ENCODE results near the gene EFNA2. TPM values are rescaled to one million over a fixed set of nuclear protein-coding genes. Genes with fewer than 3 reads are reported as not detected.
A peak's percentile ranks its signal among the peaks of the same experiment; 100 is the strongest.

Gene EFNA2
- total and polyA plus RNA-seq, 2 of the 4 experiments (the other 2 are of a cell fraction): not detected

DNA sequence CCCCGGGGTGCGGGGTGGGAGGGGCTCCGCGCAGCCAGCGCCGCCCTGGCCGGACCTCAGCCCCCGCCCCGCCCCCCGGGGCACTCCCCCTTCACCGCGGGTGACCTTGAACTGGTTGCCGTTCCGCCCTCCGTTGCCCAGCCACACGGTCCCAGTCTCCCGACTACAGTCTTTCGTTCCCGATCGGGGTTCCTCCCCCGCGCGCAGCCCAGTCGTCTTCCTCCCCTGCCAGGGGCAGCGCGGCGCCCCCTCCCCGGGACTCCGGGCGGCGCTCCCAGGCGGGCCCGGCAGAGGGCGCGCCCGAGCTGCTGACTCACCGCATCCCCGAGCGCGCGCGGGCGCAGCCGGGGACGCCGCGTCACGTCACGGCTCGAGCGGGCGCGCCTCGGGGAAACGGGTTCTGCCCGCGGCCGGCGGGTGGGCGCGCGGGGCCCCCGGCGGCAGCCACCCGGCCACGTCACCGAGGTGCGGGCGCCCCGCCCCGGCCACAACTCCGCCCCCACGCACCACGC is 36.8 kb upstream of the EFNA2 start:
- intact Hi-C loops (cut with micrococcal nuclease) (loop anchor here (1.0 kb wide), 2 partner anchors 17 to 20 kb away; partner anchors contain the start of gene CIRBP), in situ Hi-C loops (cut with MboI; ENCODE audit: low sequenced_read_pairs) (no loop called here)
- peak; percentile 70 for DNase-seq

More for the DNA sequence above, 36.8 kb upstream of the EFNA2 start:
- H4K5ac ChIP-seq (ENCODE audit: low read depth, low read length): no peak overlapping the region
- H2BK20ac ChIP-seq (ENCODE audit: low read depth, low read length): no peak overlapping the region
- H2BK15ac ChIP-seq (ENCODE audit: low read depth, low read length): no peak overlapping the region
- ATAC-seq (ENCODE audit: low read depth): peak; percentile 28
- peak overlapping the region; percentile 100 for H2AK9ac ChIP-seq (replicated peaks; ENCODE audit: low read depth, low read length, poor library complexity)
- no peaks in the 10 kb centered on the region for H3K27me3 ChIP-seq (ENCODE audit: control insufficient read depth, insufficient read depth, low read length)
- H3K79me1 ChIP-seq (ENCODE audit: low read depth in 1 of 2, low read length in 2 of 2): peaks cover 0 to 36% of the 10 kb centered on the region in 2 experiments; a peak in 2 of 4 replicates
- H3K9me3 ChIP-seq (ENCODE audit: control insufficient read depth, insufficient read depth, low read length): no peaks in the 10 kb centered on the region
- peak overlapping the region; percentile 20; the same call in 1 of the 2 replicates for H3K18ac ChIP-seq (ENCODE audit: low read depth, low read length)
- H3K36me3 ChIP-seq (ENCODE audit: control insufficient read depth, insufficient read depth, low read length): peaks cover 24% of the 10 kb centered on the region
- peak overlapping the region; percentile 98 for H2AK5ac ChIP-seq (ENCODE audit: low read depth, low read length)
- H4K8ac ChIP-seq (ENCODE audit: low read depth in 2 of 2, low read length in 2 of 2): peak overlapping the region in 1 of 2 experiments; percentile 82; a peak in 1 of 4 replicates
- H3K23ac ChIP-seq (ENCODE audit: low read depth, low read length): peak overlapping the region; percentile 78
- peak overlapping the region; percentile 93 for H3K4me3 ChIP-seq (ENCODE audit: insufficient read depth, low read depth, low read length)
- peak overlapping the region; percentile 97 for H2BK5ac ChIP-seq (ENCODE audit: low read depth, low read length, poor library complexity, severe bottlenecking)
- no CpG with 5 or more reads among the region's 74 CpGs for WGBS, 2 experiments (ENCODE audit: extremely low coverage in 2 of 2, insufficient read length in 1 of 2)
- ChIA-PET CTCF (no interaction called here), POLR2A (ENCODE audit: unreplicated experiment) (interaction anchor here (1.0 kb wide), 1 partner anchor 20 kb away, joined by 3 read pairs; no protein-coding TSS in a partner anchor)
- peak overlapping the region; percentile 94; the same call in 1 of the 2 replicates for H2BK120ac ChIP-seq (ENCODE audit: low read depth, low read length)
- dilution Hi-C loops (cut with HindIII; ENCODE audit: low sequenced_read_pairs, unreplicated experiment): no loop called here
- peaks cover 58% of the 10 kb centered on the region for H4K20me1 ChIP-seq (ENCODE audit: insufficient read depth, low read length)
- TF ChIP-seq FOS (IDR thresholded peaks at IDR 0.05; ENCODE audit: low read depth, low read length) (peak; percentile 60), RFX5 (IDR thresholded peaks at IDR 0.05; ENCODE audit: low read depth, low read length) (no peak), RCOR1 (IDR thresholded peaks at IDR 0.05; ENCODE audit: insufficient replicate concordance, low read length) (no peak), SMC3 (IDR thresholded peaks at IDR 0.05; ENCODE audit: low read depth, low read length) (0 out of 2 replicates have a peak, but pooled peaks have one; percentile 5), RAD21 (IDR thresholded peaks at IDR 0.05; ENCODE audit: low read length) (0 out of 2 replicates have a peak, but pooled peaks have one; percentile 18), POLR2A (IDR thresholded peaks at IDR 0.05; ENCODE audit: low read depth, low read length) (peak; percentile 69), NFE2L2 (IDR thresholded peaks at IDR 0.05; ENCODE audit: low read depth, low read length) (peak; percentile 48; the same call in 1 of the 2 replicates), MXI1 (IDR thresholded peaks at IDR 0.05; ENCODE audit: borderline replicate concordance, low read depth, low read length) (no peak)
- TF ChIP-seq, protein P1, sequence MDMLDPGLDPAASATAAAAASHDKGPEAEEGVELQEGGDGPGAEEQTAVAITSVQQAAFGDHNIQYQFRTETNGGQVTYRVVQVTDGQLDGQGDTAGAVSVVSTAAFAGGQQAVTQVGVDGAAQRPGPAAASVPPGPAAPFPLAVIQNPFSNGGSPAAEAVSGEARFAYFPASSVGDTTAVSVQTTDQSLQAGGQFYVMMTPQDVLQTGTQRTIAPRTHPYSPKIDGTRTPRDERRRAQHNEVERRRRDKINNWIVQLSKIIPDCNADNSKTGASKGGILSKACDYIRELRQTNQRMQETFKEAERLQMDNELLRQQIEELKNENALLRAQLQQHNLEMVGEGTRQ (IDR thresholded peaks at IDR 0.05; ENCODE audit: low read depth, low read length): no peak
- TF ChIP-seq, protein P2, sequence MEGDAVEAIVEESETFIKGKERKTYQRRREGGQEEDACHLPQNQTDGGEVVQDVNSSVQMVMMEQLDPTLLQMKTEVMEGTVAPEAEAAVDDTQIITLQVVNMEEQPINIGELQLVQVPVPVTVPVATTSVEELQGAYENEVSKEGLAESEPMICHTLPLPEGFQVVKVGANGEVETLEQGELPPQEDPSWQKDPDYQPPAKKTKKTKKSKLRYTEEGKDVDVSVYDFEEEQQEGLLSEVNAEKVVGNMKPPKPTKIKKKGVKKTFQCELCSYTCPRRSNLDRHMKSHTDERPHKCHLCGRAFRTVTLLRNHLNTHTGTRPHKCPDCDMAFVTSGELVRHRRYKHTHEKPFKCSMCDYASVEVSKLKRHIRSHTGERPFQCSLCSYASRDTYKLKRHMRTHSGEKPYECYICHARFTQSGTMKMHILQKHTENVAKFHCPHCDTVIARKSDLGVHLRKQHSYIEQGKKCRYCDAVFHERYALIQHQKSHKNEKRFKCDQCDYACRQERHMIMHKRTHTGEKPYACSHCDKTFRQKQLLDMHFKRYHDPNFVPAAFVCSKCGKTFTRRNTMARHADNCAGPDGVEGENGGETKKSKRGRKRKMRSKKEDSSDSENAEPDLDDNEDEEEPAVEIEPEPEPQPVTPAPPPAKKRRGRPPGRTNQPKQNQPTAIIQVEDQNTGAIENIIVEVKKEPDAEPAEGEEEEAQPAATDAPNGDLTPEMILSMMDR (conservative IDR thresholded peaks at IDR 0.05; ENCODE audit: low read depth, low read length): peak; percentile 79
- H3K9ac ChIP-seq (ENCODE audit: low read depth, low read length): peak overlapping the region; percentile 94
- H3K9me1 ChIP-seq (ENCODE audit: insufficient read depth, low read length): no peaks in the 10 kb centered on the region
- peak overlapping the region; percentile 95 for H3K4ac ChIP-seq (ENCODE audit: low read depth, low read length)
- BruUV-seq (replicated peaks): TSS peak; percentile 40
- H3K4me2 ChIP-seq (ENCODE audit: low read depth, low read length): no peak overlapping the region; the same call in 1 of the 2 replicates
- H3K27ac ChIP-seq (ENCODE audit: insufficient read depth, low read length): peak overlapping the region; percentile 98
- H3K14ac ChIP-seq (replicated peaks; ENCODE audit: low read depth, low read length): peak overlapping the region; percentile 98
- H4K91ac ChIP-seq (ENCODE audit: insufficient read depth, low read depth, low read length): peak overlapping the region; percentile 81
- peaks cover 16% of the 10 kb centered on the region for H3K4me1 ChIP-seq (ENCODE audit: control insufficient read depth, insufficient read depth, low read length)
- peak overlapping the region; percentile 90 for H3K56ac ChIP-seq (ENCODE audit: extremely low read depth, insufficient read depth, low read length)
- H2AFZ ChIP-seq (replicated peaks; ENCODE audit: low read length, poor library complexity): peak overlapping the region; percentile 94

Measured in IMR-90 (cell line).